HG02938 (cell line): ENCODE results near the gene FOXN1.

ENCODE experiments used
- ATAC-seq: cut with Tn5 transposase; IDR thresholded peaks from one replicate; pipeline ENCODE4 v1.9.1; 2021; ENCODE audit warnings: mild to moderate bottlenecking, moderate library complexity; ENCODE audit not compliant: unreplicated experiment

FOXN1 gene

GRCh38 chr17:28477928-28478327 is 28.2 kb upstream of the FOXN1 start:
- no peak for ATAC-seq

GRCh38 chr17:28478712-28479615 is 27.2 kb upstream of the FOXN1 start:
- no peak for ATAC-seq

- ATAC-seq, result no peak
Observed at GRCh38 chr17:28480278-28480677, 25.9 kb upstream of the FOXN1 start.

- ATAC-seq, result no peak
Observed at GRCh38 chr17:28480799-28481571, 25.2 kb upstream of the FOXN1 start.

GRCh38 chr17:28482551-28483199 is 23.5 kb upstream of the FOXN1 start:
- no peak for ATAC-seq

- peak; percentile 82 for ATAC-seq
Observed at GRCh38 chr17:28484296-28484695, 21.9 kb upstream of the FOXN1 start.

- ATAC-seq, result no peak
Observed at GRCh38 chr17:28485049-28485448, 21.1 kb upstream of the FOXN1 start.

- no peak for ATAC-seq
Observed at GRCh38 chr17:28487881-28488532, 18.1 kb upstream of the FOXN1 start.

GRCh38 chr17:28488533-28489276 is 17.4 kb upstream of the FOXN1 start:
- ATAC-seq, result no peak

- no peak for ATAC-seq
Observed at GRCh38 chr17:28491286-28491685, 14.9 kb upstream of the FOXN1 start.

- no peak for ATAC-seq
Observed at GRCh38 chr17:28491860-28492259, 14.3 kb upstream of the FOXN1 start.

- no peak for ATAC-seq
Observed at GRCh38 chr17:28492352-28493310, 13.5 kb upstream of the FOXN1 start.

- no peak for ATAC-seq
Observed at GRCh38 chr17:28493460-28493859, 12.7 kb upstream of the FOXN1 start.

- ATAC-seq, result no peak
Observed at GRCh38 chr17:28494445-28495188, 11.5 kb upstream of the FOXN1 start.

GRCh38 chr17:28495635-28496034 is 10.5 kb upstream of the FOXN1 start:
- no peak for ATAC-seq

- ATAC-seq, result no peak
Observed at GRCh38 chr17:28497931-28498330, 8.2 kb upstream of the FOXN1 start.

GRCh38 chr17:28498652-28499363 is 7.3 kb upstream of the FOXN1 start:
- no peak for ATAC-seq

GRCh38 chr17:28499364-28499664 is 6.8 kb upstream of the FOXN1 start:
- no peak for ATAC-seq
